Measurements from ENCODE around the gene NFIB.

DNA sequence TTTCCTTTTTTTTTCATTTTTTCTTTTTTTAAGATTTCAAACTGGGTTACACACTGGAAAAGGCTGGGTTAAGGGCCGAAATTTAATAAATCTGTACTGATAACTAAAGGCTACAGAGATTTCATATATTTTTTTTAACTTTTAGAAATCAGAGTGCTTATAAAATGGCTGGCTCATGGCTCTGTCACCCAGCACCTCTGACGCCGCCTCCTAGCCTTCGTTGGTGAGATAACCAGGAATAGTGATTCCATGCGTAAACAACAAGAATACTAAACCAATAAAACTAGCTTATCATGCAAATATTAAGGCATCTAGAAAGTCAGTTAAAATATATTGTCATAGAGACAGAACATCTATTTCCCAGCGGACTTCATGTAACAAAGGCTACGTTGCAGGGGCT lies 226.4 kb downstream of the NFIB start:
- TF ChIP-seq FOXA1 (IDR thresholded peaks at IDR 0.05) (no peak), TARDBP (IDR thresholded peaks at IDR 0.05) (no peak), ARNT (IDR thresholded peaks at IDR 0.05) (no peak), SUZ12 (IDR thresholded peaks at IDR 0.05) (no peak), ZNF384 (IDR thresholded peaks at IDR 0.05) (no peak), SP1 (IDR thresholded peaks at IDR 0.05) (no peak), ELF4 (IDR thresholded peaks at IDR 0.05) (no peak), NFRKB (IDR thresholded peaks at IDR 0.05) (no peak), HDGF (IDR thresholded peaks at IDR 0.05; ENCODE audit: borderline replicate concordance) (no peak), CTBP1 (IDR thresholded peaks at IDR 0.05; ENCODE audit: borderline replicate concordance) (no peak)
- TF ChIP-seq, protein P1, sequence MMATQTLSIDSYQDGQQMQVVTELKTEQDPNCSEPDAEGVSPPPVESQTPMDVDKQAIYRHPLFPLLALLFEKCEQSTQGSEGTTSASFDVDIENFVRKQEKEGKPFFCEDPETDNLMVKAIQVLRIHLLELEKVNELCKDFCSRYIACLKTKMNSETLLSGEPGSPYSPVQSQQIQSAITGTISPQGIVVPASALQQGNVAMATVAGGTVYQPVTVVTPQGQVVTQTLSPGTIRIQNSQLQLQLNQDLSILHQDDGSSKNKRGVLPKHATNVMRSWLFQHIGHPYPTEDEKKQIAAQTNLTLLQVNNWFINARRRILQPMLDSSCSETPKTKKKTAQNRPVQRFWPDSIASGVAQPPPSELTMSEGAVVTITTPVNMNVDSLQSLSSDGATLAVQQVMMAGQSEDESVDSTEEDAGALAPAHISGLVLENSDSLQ (IDR thresholded peaks at IDR 0.05), result no peak

All from HEK293T (cell line).